Heart left ventricle (tissue), 13 donors: ENCODE results near the gene SSX4.
"Not testable (repeated sequence)": the region's sequence is repeated elsewhere in the genome, so short reads cannot be mapped to it uniquely, and the experiment has no call there.

Experiments
- CTCF ChIP-seq, 12 donors: fragments of 200-600 bp; sonication (generic) in 4 of 12; IDR thresholded peaks; one replicate each; pipeline versions ENCODE4 v1.5.0 to v1.8.0; 2018 to 2022; ENCODE audit warnings: antibody characterized with exemption in 12 of 12, mild to moderate bottlenecking in 5 of 12
- POLR2A ChIP-seq, 2 donors: fragments of 450-650 bp; IDR thresholded peaks; one replicate each; pipeline ENCODE4 v1.6.1; 2017; ENCODE audit warnings: antibody characterized with exemption in 2 of 2, mild to moderate bottlenecking in 2 of 2, moderate library complexity in 2 of 2
- donor health status: ischemic (EF 13 %, LVEDD 7.1; RV severe dilation, severe dysfunction).
- donor health status: DM: no; HTN: yes; CAD: no.
- donor health status: DM: no; HTN: no; CAD: no.
- donor health status: ischemic (EF 25% LVEDD 6.9; RV normal size, moderate dysfunction).
- donor health status: ischemic (EF 25% LVEDD 5.7; RV mildly dilated, moderate dysfunction).
- donor health status: ischemic (EF 35%, LVEDD 5.7; RV mildly dilated, moderate dysfunction).
- donor health status: nonischemic (EF 11% LVEDD 7.7; RV severe dilation, severe dysfunction).
- donor health status: DM: yes; HTN: yes; CAD: no.
- donor health status: PGD.
- donor health status: ischemic (EF 29% LVEDD 5.4; RV normal size, mild dysfunction).
- donor health status: nonischemic (EF 23%, LVEDD 6.1; RV moderate dilation, normal function).

GRCh38 chrX:48429606-48430005 lies 46.3 kb downstream of the SSX4 start:
- TF ChIP-seq POLR2A, CTCF (IDR thresholded peaks at IDR 0.05): not testable (repeated sequence)
